ENCODE results near the gene PSMD7.

Gene PSMD7

DNA sequence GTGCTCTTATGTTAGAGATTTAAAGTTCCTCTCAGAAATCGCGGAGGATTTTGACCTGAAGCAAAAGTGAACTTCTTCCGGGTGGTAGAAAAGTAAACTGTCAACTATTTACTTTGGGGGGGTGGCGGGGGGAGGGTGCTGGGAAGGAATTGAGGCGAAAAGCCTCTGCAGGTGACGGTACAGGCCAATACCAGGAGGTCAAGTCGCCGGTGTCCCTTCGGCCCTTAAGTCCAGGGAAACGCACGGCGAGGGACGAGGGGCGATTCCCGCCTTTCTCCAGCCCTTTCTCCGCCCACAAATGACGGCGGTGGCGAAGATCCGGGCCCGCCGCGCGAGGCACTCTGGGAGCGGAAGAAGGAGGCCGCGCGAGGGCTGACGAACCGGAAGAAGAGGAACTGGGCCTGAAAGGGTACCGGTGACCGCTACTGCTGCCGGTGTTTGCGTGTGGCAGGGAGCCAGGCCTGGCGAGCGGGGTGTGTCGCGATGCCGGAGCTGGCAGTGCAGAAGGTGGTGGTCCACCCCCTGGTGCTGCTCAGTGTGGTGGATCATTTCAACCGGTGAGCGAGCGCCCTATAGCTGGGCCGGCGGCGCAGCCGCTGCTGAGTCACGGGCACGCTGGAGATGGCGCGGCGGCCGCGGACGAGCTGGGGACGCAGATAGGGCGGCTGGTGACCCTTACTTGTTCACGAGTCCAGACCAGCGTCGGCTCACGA lies at the start of gene PSMD7:
Gene PSMD7, plus strand, starts transcription at position 383 of the 713 bp plus-strand sequence. Its CDS starts 101 bp downstream, at position 484.
- in situ Hi-C loops (cut with MboI; ENCODE audit: low sequenced_read_pairs) = no loop called here

DNA sequence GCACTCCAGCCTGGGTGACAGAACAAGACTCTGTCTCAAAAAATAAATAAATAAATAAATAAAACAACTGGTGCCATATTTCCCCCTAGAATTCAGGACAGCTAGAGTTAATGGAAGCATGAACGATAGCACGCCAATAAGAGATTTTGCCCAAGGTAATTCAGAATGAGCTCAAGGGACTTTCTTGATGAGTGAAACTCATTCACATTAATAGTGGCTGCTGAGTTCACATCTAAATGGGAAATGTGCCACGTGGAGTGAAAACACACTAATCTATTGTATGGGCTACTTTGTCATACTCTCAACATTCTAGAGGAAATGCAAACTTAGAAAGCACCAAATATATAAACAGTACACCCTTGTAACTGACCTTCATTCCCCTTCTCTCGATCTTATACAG lies 47.4 kb upstream of the PSMD7 start:
- in situ Hi-C loops (cut with MboI; ENCODE audit: low sequenced_read_pairs) = no loop called here

DNA sequence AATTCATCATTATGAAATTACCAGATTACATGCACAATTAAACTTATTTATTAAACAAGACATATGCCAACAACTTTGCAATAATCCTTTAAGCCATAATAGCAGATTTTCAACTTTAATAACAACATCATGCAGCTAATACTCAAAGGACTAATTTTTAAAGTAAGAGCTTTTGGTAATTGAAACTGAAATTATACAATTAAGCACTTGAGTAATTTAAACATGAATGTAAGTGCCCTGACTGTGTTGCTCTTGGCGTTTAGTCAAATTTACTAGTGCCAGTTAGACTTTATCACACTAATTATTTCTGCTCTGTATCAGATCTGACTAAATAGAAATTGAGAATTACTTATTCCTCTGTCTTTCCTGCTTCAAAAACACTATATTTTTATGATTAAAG lies 46.8 kb upstream of the PSMD7 start:
- in situ Hi-C loops (cut with MboI; ENCODE audit: low sequenced_read_pairs) = no loop called here

DNA sequence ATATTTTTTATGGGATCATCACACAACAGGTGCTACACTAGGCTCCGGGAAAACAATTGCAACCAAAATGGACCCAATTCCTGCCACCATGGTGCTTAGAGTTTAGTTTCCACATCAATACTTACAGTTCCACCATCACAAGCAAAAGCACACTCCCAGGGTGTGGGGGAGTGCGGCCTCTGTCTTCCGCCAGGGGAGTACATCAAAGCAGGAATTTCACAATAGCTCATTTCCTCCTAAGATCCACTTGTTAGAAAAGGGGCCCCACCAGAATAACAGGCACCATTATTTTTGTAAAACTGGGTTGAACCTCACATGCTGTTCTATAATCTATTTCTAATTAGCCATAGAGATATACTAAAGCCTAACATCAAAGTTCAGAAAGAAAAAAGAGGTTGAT lies 44.3 kb upstream of the PSMD7 start:
- in situ Hi-C loops (cut with MboI; ENCODE audit: low sequenced_read_pairs) = no loop called here

DNA sequence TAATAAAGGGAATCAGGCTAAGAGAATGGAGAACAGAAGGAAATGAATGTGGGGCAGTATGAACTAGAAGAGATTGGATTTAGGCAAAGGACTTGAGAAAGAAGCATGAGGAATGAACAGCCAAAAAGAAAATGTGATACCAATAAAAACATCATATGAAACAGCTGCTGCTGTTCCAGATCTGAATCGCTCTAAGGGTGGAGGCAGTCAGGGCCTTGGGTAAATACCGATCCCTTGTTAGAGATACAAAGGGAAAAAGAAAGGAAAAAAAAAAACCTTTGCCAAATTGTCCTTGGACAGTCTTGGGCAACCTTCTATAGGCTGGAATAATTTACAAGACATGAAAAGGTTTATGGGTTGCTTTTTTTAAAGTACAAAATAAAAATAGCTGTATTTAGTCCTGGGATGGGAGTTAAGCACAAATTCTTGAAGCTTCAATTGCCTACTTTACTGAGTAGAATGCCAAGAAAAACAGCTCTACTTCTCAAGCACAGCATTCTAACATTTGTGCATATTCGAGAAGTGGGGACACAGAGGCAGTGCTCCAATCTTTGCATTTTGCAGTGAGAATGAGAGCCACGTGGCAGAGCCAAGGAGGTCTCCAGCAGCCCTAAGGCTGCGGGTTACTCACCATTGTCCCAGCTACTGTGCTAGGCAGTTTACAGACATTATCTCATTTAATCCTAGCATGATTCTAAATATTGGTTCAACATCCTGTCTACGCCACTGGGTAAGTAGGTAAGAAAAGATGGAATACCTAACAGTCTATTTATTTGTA lies 43.3 kb upstream of the PSMD7 start:
- in situ Hi-C loops (cut with MboI; ENCODE audit: low sequenced_read_pairs) = no loop called here

DNA sequence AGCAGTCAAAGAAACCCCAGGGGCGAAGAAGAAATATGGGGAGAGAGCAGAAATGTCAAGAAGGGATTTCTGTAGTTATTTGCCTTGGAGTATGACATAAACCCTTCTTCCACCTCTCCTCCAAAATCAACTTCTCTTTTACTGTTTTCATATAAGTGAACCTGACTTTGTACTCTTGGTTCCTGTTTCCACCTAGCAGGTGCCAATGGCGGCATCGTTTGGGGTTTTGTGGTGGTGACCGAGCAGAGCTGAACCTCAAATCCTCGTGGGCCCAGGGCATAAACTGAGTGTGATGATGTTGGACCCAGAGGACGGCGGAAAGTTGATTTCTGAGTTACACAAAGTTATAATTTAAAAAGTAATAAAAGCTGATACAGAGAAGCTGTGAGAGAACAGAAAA lies 39.6 kb upstream of the PSMD7 start:
- in situ Hi-C loops (cut with MboI; ENCODE audit: low sequenced_read_pairs) = no loop called here

DNA sequence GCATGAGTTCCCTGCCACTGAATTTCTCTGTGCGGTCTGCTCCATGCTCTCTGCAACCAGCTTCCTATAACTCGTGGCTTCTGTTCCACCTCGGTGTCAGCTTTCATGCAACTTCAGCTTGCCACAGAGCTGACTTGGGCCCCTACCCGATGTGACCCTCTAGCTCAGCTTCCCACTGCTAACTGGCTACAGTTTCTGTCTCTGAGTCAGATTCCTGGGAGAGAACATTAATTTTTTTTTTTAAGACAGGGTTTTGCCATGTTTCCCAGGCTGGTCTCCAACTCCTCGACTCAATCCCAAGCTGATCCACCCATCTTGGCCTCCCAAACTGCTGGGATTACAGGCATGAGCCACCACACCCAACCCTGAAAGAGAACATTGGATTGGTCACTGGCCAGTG lies 35.5 kb upstream of the PSMD7 start:
- in situ Hi-C loops (cut with MboI; ENCODE audit: low sequenced_read_pairs) = no loop called here

DNA sequence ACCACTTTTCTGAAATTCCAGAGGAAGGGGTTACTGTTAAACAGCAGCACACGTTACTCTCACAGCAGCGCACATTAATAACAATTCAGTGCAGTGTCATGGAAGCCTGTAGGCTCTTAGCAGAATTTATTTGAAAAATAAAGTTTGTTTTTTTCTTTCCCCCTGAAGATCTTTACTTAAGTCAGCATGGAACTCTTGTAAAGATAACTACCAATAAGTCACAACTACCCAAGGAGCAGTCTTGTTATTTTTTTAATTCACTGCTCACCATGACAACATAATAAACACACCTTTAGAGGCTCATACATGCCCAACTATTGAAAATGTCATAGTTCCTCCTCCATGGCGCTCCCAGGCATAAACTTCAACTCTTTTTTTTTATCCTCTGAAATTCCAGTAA lies 31.8 kb upstream of the PSMD7 start:
- in situ Hi-C loops (cut with MboI; ENCODE audit: low sequenced_read_pairs) = no loop called here

DNA sequence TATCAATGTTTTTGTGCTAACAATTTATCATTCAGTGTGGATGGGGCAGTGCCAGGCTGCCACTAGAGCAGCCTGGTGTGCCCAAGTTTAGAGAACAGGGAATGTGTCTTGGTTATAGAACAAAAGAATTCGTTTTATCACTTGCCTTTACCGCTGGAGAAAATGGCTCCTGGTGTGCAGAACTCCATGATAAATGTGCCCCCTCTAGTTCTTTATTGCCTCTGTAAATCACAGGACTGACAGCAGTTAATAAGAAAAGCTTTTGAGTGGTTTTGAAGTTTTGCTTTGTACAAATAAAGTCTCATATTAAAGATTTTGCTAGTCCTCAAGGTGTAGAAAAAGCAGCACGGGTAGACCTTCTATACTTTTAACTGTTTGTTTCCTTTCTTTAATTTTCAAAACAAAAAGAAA lies 28.2 kb upstream of the PSMD7 start:
- in situ Hi-C loops (cut with MboI; ENCODE audit: low sequenced_read_pairs) = no loop called here

DNA sequence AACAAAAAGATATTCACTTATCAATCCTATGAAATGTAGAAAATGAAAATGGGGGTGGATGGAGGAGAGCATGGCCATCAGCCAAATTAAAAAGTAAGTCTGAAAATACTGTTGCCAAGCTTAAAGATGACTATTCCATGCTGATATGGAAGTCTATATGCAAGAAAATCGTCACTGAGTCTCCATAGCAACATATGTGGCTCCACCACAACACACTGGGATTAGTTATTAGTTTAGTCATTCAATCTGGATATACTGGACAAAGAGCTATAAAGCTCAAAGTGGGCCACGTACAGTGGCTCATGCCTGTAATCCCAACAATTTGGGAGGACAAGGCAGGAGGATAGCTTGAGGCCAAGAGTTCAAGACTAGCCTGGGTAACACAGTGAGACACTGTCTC lies 24.7 kb upstream of the PSMD7 start:
- in situ Hi-C loops (cut with MboI; ENCODE audit: low sequenced_read_pairs) = no loop called here

DNA sequence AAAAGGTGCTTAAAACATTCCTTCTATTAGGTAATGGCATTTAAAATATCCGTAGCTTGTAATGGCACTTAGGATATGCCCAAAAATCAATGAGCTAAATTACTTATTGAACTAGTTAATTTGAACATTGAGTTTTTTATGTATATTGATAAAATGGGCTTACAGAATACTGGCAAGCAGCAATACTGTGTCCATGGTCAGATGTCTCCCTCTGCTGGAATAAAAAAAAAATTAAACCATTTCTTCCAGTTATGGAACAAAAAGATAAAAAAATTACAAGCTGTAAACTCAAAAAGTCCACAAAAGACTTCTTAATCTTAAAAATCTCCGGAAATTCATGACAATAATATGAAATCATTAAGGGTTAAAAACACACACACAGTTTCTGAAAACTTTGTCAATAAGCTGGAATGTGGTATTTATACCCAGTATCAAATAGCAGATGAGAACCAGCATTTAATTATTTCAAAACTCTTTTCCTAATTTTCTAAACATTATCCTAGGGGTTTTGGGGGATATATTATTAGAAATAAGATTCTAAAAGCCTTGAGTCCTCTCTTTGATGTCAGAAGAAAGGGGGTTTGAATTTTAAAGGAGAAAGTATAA lies 21.5 kb upstream of the PSMD7 start:
- in situ Hi-C loops (cut with MboI; ENCODE audit: low sequenced_read_pairs) = no loop called here

DNA sequence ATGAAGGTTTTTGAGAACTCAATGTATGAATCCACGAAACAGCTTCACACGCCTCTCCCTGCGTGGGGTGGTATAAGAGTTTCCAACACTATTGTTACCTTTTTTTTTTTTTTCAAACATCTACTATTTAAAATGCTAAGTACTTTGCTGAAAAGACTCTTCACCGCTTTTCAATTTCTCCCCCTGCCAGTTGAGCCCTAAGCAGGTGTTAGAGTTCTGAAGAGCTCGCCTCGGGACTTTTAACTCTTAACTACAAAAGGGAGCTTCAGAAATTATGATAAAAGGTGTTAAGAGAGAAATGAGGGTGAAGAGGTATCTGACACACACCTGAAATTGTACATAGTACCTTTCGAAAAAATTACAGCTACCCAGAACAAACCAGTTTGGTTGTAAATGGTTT lies 20.9 kb upstream of the PSMD7 start:
- in situ Hi-C loops (cut with MboI; ENCODE audit: low sequenced_read_pairs) = no loop called here

DNA sequence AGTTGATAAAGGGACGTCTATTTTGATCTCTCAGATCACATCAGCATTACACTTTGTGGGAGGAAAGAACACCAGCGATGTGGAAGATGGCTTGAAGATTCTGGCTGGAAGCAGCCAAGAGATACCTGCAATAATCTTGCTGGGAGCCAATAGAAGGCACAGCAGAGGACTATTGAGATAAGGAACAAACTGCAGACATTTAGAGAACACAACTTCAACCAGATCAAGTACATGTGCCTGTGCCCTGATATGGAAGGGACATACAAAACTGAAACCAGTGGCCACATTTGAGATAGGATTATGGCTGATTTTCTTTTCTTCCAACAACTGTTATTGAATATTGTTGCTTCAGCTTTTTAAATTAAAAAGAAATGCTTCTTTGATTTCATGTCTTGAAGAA lies 18.6 kb upstream of the PSMD7 start:
- in situ Hi-C loops (cut with MboI; ENCODE audit: low sequenced_read_pairs) = no loop called here

DNA sequence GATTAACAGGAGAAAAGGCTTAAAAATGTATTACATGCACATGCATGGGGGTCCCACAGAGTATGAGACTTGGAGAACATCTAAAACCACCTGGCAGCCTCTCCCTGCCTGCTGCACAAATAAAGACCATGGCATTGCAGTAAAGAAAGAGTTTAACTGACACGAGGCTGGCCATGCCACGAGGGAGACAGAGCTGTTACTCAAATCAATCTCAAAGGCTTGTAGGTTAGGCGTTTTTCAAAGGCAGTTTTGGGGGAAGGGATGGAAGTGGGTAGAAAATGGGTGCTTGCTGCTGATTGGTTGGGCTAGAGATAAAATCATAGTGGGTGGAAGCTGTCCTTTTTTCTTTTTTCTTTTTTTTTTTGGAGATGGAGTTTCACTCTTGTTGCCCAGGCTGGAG lies 17.3 kb upstream of the PSMD7 start:
- in situ Hi-C loops (cut with MboI; ENCODE audit: low sequenced_read_pairs) = no loop called here

DNA sequence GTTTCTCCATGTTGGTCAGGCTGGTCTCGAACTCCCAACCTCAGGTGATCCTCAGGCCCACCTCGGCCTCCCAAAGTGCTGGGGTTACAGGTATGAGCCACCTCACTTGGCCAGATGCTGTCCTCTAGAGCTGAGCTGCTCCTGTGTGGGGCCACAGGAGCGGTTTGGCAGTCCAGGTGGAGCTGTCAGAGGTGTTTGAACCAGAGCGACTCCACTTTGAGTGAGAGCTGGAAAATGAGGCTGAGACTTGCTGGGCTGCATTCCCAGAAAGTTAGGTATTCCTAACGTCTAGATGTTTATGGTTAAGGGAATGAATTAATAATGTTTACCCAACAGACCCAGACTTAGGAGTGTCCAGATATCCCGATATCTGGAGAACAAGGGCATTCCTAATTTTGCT lies 16.8 kb upstream of the PSMD7 start:
- in situ Hi-C loops (cut with MboI; ENCODE audit: low sequenced_read_pairs) = no loop called here

DNA sequence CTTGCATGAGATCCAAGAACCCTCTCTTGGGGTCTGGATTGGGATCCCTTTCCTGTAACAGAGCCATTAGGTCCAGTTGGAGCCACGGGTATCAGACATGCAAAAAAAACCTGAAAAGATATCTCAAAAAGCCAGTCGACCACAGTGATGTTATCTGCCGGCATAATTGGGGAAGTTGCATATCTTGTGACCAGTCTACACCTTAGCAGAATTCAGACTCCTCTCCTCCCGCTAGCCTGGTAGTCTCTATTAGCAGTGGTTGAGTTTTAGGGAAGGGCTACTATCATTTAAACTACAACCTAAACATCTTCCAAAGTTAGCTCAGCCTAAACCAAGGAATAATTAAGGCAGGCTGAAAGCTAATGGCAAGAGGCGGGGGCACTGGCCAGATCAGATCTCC lies 16.2 kb upstream of the PSMD7 start:
- in situ Hi-C loops (cut with MboI; ENCODE audit: low sequenced_read_pairs) = no loop called here

DNA sequence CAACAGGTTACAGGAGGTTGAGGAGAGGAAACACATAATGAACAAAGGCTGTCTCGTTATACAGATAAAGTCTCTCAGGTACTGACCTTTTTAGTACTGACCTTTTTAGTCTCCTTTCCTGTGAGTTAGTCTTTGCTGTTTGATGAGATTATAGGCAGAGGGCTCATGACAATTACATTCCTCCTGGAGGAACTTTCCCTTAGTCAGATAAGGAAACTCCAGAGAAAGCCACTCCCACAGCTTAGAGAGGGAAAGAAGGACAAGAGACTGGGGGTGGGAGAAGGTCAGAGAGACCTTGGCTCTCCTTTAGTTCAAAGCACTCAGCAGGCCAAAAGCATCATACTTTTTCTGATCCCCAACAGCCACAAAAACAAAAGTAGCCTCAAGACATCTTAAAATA lies 15.3 kb upstream of the PSMD7 start:
- in situ Hi-C loops (cut with MboI; ENCODE audit: low sequenced_read_pairs) = no loop called here

DNA sequence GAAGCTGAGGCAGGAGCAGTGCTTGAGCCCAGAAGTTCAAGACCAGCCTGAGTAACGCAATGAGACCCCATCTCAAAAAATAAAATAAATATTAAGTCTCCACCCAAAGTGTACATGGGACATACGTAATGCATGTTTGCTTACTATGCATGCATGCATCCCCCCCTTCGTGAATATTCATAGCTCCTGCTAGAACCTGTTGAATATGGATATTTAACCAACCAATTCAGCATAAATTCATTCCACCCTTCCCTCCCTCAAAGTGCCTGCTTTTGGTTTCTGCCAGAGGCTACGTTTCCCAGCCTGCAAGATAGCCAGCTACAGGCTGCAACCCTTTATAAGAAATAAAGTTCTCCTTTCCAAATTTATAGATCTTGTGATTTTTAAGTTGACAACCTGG lies 12.9 kb upstream of the PSMD7 start:
- in situ Hi-C loops (cut with MboI; ENCODE audit: low sequenced_read_pairs) = no loop called here

DNA sequence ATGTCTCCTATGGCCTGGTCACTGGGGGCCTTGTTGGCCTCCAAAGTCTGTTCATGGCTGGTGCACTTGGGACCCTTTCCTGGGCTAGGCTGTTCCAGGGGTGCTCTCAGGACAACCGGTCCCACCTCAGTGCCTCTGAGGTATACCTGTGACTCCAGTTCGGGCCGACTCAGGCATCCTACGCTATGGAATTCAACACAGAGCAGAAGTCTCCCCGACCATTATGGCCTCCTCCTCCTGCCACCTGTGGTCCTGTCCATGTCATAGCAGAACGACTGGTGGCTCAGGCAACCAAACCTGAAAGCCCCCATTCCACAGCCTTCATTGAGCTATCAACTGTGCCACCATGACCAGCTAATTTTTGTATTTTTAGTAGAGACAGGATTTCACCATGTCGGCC lies 8.5 kb upstream of the PSMD7 start:
- in situ Hi-C loops (cut with MboI; ENCODE audit: low sequenced_read_pairs) = no loop called here

DNA sequence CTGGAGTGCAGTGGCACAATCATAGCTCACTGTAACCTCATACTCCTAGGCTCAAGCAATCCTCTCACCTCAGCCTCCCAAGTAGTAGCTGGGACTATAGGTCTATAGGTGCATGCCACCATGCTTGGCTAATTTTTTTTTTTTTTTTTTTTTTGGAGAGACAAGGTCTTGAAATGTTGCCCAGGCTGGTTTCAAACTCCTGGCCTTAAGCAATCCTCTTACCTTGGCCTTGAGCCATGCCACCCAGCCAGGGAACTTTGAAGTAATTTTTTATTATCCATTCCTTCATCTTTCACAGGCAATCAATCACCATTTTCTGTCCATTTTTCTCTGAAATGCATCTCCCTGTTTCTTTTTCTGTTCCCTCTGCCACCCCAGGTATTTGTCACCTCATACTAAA lies 6.3 kb upstream of the PSMD7 start:
- in situ Hi-C loops (cut with MboI; ENCODE audit: low sequenced_read_pairs) = no loop called here

DNA sequence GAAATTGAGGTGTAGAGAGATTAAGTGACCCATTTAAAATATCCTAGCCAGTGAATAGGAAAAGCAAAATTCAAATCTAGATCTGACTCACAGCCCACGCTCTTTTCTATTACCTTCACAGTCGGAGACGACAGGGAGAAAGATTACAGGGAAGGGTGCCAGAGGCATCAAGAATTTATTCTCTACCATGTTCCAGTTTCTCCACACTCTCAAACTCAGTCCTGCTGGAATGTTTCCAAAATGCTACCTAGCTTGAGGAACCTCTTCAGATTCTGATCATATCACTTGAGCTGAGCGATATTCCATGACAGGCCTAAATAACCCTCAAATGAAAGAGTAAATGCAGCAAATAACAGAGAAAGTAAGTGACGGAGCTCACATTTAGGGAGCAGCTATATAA lies 5.4 kb upstream of the PSMD7 start:
- in situ Hi-C loops (cut with MboI; ENCODE audit: low sequenced_read_pairs) = no loop called here

DNA sequence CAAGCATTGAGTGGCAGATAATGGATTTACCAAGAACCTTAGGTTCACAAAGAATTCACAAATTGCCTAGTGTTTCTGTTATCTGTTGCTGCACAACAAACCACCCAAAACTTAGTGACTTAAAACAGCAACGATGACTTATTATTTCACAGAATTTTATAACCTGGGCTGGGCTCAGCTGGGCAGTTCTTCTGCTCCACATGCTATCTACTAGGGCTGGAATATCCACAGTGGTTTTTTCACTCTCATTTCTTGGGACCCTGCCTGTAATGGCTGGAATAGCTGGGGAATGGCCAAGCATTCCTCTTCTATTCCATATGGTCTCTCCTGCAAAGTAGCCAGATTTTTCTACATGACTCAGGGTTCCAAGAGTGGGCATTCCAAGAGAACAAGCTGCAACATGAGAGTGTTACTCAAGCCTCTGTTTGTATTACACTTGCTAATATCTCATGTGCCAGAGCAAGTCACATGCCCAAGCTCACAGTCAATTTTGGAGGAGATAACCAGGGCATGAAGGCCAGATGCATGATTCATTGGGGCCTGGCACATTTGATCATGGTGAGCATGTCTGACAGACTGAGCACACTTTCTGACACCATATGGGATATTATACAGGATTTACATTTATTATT lies 4.9 kb upstream of the PSMD7 start:
- in situ Hi-C loops (cut with MboI; ENCODE audit: low sequenced_read_pairs) = no loop called here

All from hTERT RPE-1 (cell line).